Activated naive CD4-positive, alpha-beta T cell treated with anti-CD3 and anti-CD28 coated beads, Interleukin-2, amount 50 U/mL, for 72 hours (primary cell): ENCODE results near the gene PACC1. TPM values are rescaled to one million over a fixed set of nuclear protein-coding genes. Genes with fewer than 3 reads are reported as not detected.
"Not testable (repeated sequence)": the region's sequence is repeated elsewhere in the genome, so short reads cannot be mapped to it uniquely, and the experiment has no call there.

Source experiments
- ATAC-seq, 2 donors: fragments of 150-1000 bp; cut with Tn5 transposase; 2 replicates each; pipeline ENCODE4 v1.10.0; 2021; ENCODE audit warnings: mild to moderate bottlenecking in 2 of 2, moderate library complexity in 2 of 2
- DNase-seq, 2 donors: peaks; one replicate each; pipeline ENCODE4 v3.0.0; 2021 to 2022; ENCODE audit warnings: low spot score in 2 of 2
- H3K27ac Mint-ChIP-seq, 2 donors: one replicate each; pipeline ENCODE4 v1.8.0; 2022; ENCODE audit warnings: mild to moderate bottlenecking in 2 of 2, mixed read lengths in 2 of 2
- H3K36me3 Mint-ChIP-seq, 2 donors: one replicate each; pipeline ENCODE4 v1.8.0; 2022; ENCODE audit warnings: mixed read lengths in 2 of 2
- H3K9me3 Mint-ChIP-seq, 2 donors: one replicate each; pipeline ENCODE4 v1.8.0; 2022; ENCODE audit warnings: mixed read lengths in 2 of 2
- total RNA-seq, 2 donors: library from RNA; stranded (reverse); gene quantifications; one replicate each; pipeline ENCODE4 v1.2.3, GENCODE V29; 2022

Gene PACC1
- total RNA-seq, 2 donors from 2014 or later: 10.1 to 16.9 TPM

DNA sequence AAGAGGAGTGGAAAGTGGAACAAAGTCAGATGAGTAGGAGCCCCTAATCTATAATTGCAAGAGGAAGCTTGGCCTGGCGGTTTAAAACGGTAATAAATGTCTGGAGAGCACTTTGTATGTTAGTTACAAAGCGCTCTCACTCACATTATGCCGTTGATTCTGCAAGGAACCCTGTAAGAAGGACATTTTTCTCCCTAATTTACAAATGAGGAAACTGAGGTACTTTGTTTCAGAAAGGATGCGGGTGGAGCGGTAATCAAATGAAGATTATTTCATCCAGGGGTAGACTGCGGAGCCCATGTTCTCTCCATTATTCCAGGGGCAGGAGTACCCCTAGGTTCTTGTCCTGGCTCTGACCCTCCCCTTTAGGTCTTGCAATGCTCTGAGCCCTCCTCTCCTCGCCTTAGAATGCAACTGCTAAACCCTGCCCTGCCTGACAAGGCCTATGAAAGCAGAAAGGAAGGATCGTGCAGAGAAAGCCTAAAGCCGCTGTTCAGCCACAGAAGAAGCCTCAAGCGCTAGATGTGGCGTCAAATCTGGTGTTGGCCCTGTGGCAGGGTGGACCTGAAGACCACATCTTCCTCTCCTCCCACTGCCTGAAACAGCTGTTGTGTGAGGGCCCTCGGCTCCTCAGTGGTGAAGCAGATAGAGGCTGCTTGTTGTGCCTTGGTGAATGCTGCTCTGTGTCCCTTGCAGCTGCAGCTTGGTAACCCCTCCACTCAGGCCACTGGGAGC lies 588 bp upstream of the PACC1 start:
- DNase-seq (no peak), ATAC-seq (no peak)
- peak overlapping the region; percentile 80 to 98 for H3K27ac Mint-ChIP-seq
- H3K9me3 Mint-ChIP-seq: no peaks in the 10 kb centered on the region
- H3K36me3 Mint-ChIP-seq: peaks cover 10 to 23% of the 10 kb centered on the region in 2 donors

DNA sequence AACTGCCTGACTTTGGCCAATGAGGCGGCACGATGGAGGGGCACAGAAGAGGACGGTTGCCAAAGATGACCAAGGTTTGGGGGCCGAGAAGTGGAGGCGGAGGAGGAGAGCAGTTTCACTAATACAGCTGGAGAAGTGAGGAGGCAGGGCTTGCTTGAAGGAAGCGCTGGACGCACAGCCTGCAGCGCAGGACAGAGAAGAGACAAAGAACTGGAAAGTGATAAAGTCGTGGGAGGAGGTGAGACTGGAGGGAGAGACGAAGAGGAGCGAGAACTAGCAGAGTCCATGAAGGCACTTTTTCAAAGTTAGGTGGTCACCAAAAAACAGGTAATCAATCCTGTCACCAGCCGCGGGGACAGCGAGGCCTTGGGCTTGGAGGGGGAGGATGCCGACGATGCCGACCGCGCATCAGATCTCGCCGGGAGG lies 771 bp downstream of the PACC1 start:
- peaks cover 19 to 34% of the 10 kb centered on the region in 2 donors for H3K36me3 Mint-ChIP-seq
- ATAC-seq: peak; percentile 4 to 15
- H3K27ac Mint-ChIP-seq: peak overlapping the region in 1 of 2 donors; percentile 80
- DNase-seq: no peak
- H3K9me3 Mint-ChIP-seq: no peaks in the 10 kb centered on the region

DNA sequence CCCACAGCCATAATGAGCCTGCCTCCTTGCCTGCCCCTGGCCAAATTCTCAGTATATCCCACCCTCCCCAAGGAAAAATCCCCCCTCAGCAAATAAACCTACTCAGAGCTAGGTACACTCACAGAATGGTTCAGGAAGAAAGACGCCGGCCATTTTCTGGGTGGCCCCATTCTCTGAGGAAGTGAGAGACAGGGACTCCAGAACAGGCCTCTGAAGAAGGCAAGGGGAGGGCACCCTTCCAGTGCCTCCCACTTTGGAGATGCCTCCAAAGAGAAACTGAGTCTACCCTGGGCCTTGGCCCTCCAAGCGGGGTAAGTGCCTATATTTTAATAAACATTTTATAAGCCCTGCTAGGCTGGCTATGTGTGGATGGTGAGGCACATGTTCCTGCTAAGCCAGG lies 2.3 kb downstream of the PACC1 start:
- no peak for DNase-seq
- Mint-ChIP-seq H3K27ac (no peak overlapping the region), H3K9me3 (no peaks in the 10 kb centered on the region), H3K36me3 (peaks cover 24 to 35% of the 10 kb centered on the region in 2 donors)
- no peak for ATAC-seq

DNA sequence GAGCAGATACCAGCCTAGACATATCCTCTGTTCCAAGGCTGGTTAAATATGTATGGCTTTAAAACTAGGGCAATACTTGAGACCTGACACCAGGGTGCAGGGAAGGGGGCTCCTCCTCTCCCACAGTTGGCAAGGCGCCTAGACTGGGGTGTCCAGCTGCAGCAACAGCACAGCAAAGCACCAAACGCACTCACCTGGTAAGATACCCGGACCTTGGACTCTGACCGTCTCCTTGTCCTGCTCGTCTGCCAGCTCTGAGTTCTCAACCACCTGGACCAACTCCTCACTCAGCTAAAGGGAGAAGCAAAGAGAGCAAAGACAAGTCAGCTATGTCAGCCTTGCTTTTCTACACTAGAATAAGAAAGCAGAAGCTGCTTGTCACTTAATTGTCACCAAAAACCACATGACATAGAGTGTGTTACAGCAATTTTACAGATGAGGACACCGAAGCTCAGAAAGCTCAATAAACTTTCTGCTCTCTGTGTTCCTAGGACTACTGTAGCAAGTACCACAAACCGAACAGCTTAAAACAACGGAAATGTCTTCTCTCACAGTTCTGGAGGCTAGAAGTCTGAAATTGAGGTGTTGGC lies 4.4 kb downstream of the PACC1 start:
- no peak for DNase-seq
- H3K9me3 Mint-ChIP-seq: no peaks in the 10 kb centered on the region
- no peak overlapping the region for H3K27ac Mint-ChIP-seq
- peaks cover 24 to 35% of the 10 kb centered on the region in 2 donors for H3K36me3 Mint-ChIP-seq
- ATAC-seq: no peak

DNA sequence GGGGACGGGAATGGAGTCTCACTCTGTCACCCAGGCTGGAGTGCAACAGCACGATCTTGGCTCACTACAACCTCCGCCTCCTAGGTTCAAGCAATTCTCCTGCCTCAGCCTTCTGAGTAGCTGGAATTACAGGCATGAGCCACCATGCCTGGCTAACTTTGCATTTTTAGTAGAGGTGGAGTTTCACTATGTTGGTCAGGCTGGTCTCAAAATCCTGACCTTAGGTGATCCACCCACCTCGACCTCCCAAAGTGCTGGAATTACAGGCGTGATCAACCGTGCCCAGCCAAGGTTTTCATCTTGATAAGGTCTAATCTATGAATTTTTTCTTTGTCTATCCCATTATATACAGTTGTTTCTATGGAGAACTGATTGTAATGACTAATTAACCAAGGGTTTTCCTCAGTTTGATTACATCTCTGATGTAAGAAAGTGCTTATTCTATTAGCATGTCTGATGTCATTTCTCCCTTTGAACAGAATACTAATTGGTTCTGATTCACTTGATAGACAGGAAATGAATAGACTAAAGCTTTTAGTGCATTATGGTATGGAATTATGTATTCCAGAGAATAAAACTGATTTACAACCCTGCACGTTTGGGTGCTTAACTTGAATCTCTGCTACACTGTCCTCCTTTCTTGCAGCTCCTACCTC lies 11.9 kb downstream of the PACC1 start:
- H3K36me3 Mint-ChIP-seq: peaks cover 32 to 38% of the 10 kb centered on the region in 2 donors
- H3K9me3 Mint-ChIP-seq: no peaks in the 10 kb centered on the region
- peak overlapping the region in 1 of 2 donors; percentile 18 for H3K27ac Mint-ChIP-seq
- no peak for DNase-seq
- ATAC-seq: no peak

DNA sequence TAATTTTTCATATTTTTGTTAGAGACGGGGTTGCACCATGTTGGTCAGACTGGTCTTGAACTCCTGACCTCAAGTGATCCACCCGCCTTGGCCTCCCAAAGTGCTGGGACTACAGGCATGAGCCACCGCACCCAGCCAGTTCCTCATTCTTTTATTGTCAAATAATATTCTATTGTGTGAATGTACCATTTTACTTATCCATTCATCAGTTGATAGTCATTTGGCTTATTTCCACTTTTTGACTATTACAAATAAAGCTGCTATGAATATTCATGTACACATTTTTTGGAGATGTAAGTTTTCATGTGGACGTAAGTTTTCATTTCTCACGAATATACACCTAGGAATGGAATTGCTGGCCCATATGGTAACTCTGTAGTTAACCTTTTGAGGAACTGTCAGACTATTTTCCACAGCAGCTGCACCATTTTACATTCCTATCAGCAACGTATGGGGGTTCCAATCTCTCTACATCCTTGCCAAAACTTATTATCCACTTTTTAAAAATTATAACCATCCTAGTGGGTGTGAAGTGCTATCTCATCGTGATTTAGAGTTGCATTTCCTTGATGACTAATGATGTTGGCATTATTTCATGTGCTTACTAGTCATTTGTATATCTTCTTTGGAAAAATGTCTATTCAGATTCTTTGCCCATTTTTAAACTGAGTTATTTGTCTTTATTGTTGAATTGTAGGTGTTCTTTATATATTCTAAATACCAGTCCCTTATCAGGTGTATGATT lies 12.7 kb downstream of the PACC1 start:
- H3K36me3 Mint-ChIP-seq: peaks cover 34 to 45% of the 10 kb centered on the region in 2 donors
- no peak for DNase-seq
- H3K9me3 Mint-ChIP-seq: peaks cover 0 to 8% of the 10 kb centered on the region in 2 donors
- H3K27ac Mint-ChIP-seq: peak overlapping the region in 1 of 2 donors; percentile 18
- ATAC-seq: no peak

DNA sequence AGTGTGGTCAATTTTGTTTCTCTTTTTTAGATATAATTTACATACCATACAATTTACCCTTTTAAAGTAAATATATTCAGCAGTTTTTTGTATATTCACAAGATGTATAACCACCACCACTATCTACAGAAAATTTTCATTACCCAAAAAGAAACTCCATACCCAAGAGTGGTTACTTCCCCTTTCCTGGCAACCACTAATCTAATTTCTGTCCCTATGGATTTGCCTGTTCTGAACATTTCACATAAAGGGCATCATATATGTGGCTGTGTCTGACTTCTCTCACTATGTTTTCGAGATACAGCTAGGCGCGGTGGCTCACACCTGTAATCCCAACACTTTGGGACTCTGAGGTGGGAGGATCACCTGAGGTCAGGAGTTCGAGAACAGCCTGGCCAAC lies 13.6 kb downstream of the PACC1 start:
- peaks cover 0 to 12% of the 10 kb centered on the region in 2 donors for H3K9me3 Mint-ChIP-seq
- DNase-seq (no peak), ATAC-seq (no peak)
- peaks cover 38 to 55% of the 10 kb centered on the region in 2 donors for H3K36me3 Mint-ChIP-seq
- no peak overlapping the region for H3K27ac Mint-ChIP-seq

DNA sequence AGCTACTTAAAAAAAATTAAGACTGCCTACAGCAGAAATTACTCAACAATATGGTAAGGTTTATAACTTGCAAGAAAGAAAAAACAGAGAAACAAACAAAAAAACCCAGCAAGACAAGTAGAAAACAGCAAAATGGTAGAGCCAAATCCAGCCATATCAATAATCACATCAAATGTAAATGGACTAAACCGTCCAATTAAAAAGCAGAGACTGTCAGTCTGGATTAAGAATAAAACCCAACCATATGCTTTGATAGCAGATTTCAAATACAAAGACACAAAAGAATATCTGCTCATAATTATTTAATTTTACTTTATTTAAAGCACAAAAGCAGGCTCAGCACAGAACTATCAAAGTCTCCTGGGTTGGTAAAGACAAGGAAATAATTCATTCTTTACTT lies 17.5 kb downstream of the PACC1 start:
- H3K36me3 Mint-ChIP-seq: peaks cover 30 to 62% of the 10 kb centered on the region in 2 donors
- H3K9me3 Mint-ChIP-seq: peaks cover 4 to 18% of the 10 kb centered on the region in 2 donors
- H3K27ac Mint-ChIP-seq: no peak overlapping the region
- ATAC-seq (no peak), DNase-seq (no peak)

DNA sequence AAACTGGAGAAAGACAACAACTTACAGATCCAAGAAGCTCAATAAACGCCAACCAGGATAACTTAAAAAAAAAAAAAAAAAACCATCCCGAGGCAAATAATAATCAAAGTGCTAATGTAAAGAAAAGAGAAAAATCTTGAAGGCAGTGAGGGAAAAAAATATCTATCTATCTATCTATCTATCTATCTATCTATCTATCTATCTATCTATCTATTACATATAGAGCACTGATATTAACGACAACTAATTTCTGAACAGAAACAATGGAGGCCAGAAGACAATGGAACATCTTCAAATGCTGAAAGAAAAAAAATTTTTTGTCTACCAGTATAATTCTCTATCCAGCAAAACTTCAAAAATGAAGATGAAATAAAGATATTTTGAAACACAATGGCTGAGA lies 18.0 kb downstream of the PACC1 start:
- H3K27ac Mint-ChIP-seq: no peak overlapping the region
- peaks cover 4 to 18% of the 10 kb centered on the region in 2 donors for H3K9me3 Mint-ChIP-seq
- H3K36me3 Mint-ChIP-seq: peaks cover 29 to 62% of the 10 kb centered on the region in 2 donors
- DNase-seq: no peak
- no peak for ATAC-seq

DNA sequence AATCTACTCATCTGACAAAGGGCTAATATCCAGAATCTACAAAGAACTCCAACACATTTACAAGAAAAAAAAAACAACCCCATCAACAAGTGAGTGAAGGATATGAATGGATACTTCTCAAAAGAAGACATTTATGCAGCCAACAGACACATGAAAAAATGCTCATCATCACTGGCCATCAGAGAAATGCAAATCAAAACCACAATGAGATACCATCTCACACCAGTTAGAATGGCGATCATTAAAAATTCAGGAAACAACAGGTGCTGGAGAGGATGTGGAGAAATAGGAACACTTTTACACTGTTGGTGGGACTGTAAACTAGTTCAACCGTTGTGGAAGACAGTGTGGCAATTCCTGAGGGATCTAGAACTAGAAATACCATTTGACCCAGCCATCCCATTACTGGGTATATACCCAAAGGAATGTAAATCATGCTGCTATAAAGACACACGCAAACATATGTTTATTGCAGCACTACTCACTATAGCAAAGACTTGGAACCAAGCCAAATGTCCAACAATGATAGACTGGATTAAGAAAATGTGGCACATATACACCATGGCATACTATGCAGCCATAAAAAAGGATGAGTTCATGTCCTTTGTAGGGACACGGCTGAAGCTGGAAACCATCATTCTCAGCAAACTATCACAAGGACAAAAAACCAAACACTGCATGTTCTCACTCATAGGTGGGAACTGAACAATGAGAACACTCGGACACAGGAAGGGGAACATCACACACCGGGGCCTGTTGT lies 18.8 kb downstream of the PACC1 start:
- H3K36me3 Mint-ChIP-seq: peaks cover 36 to 67% of the 10 kb centered on the region in 2 donors
- not testable (repeated sequence) for ATAC-seq, DNase-seq, H3K27ac Mint-ChIP-seq
- H3K9me3 Mint-ChIP-seq: peaks cover 7 to 18% of the 10 kb centered on the region in 2 donors

DNA sequence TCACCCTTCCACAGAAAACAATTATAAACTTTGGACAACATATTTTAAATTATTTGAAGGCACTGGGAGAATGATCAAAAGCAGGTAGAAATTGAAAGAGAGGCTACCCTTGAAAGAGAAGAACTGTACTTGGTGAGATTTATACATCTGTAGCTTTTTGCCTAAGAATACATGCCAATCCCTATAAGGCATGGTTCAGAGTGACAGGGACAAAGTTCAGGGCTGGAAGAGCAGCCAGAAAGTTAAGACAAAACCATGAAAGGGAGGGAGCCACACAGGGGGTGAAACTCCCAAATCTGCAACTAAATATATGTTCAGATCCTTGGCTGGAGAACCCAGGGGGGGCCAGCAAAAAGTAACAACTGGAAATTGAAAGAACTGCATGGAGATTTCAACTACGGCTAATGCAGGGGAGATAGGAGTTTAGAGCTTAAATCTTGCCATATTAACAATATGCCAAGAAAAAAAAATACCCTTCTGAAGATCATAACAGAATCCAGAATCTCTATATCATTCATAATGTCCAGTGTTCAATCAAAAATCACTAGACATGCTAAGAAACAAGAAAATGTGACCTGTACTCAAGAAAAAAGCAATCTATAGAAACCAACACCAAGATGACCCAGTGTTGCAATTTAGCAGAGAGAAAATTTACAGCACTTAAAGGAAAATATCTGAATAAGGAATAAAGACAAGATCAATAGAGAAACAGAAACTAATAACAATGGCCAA lies 25.5 kb downstream of the PACC1 start:
- H3K27ac Mint-ChIP-seq: no peak overlapping the region
- ATAC-seq (no peak), DNase-seq (no peak)
- H3K9me3 Mint-ChIP-seq: peaks cover 12% of the 10 kb centered on the region in 2 donors
- peaks cover 39 to 40% of the 10 kb centered on the region in 2 donors for H3K36me3 Mint-ChIP-seq

DNA sequence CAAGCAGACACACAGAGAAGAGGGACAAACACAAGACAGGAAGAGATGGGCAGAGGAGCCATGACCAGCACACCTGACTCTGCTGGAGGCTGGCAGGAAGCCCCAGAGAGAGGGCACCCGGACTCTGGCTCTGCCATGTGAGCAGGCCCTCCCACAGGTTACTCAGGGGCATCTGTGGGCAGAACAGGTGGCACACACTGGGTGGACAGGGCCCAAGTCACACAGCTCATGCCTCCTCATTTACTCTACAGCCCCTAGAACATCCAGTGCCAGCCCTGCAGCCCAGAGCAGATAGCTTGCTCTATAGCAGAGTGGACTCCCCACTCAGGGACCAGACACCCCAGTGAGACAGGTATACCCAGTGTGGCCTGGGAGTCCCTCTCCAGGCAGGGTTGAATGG lies 28.7 kb downstream of the PACC1 start:
- H3K36me3 Mint-ChIP-seq: peaks cover 20 to 30% of the 10 kb centered on the region in 2 donors
- H3K9me3 Mint-ChIP-seq: peaks cover 5 to 7% of the 10 kb centered on the region in 2 donors
- ATAC-seq (no peak), DNase-seq (no peak)
- peak overlapping the region; percentile 20 to 80 for H3K27ac Mint-ChIP-seq

DNA sequence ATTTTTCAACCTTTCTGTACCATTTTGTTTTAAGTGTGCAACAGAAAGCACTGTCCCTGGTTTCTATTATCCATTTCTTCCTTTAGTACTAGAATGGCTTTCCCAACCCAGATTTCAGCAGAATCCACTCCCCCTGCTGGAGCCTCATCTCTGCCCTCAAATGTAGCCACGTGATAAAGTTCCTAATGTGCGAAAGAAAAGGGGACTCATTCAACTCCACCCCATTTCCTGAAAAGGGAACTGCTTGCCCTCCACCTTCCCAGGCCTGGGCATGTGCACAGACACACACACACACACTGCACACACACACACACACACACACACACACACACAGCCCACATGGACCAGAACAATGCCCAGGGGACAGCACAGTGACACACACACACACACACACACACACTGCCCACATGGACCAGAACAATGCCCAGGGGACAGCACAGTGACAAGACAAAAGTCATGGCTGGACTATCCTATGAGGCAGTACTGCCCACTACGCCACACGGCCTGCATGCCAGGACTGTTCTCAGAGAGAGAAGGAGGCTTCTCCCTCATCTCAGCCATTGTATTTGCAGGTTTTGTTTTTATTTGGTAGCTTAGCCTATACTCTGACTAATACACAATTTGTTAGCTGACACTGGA lies 33.2 kb downstream of the PACC1 start:
- H3K9me3 Mint-ChIP-seq: no peaks in the 10 kb centered on the region
- H3K36me3 Mint-ChIP-seq: peaks cover 14 to 18% of the 10 kb centered on the region in 2 donors
- ATAC-seq (no peak), DNase-seq (no peak)
- H3K27ac Mint-ChIP-seq: peak overlapping the region in 1 of 2 donors; percentile 62

DNA sequence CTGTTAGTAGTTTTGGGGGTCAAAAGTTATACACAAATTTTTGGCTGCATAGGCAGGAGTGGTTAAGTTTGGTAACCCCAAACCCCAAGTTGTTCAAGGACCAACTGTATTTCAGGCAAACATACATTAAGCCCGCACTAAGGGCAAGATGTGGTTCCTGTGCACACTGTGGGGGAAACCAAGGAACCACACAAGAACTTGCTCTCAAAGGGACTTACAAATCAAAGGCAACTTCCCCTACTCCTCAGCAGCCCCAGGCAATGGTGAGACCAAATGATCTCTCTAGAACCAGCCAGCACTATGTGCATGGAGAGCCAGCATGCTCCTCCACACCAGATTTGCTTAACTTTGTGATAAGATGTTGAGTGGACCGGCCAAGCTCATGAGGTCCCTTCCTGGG lies 35.3 kb downstream of the PACC1 start:
- DNase-seq (no peak), ATAC-seq (no peak)
- H3K9me3 Mint-ChIP-seq: no peaks in the 10 kb centered on the region
- peak overlapping the region in 1 of 2 donors; percentile 20 for H3K27ac Mint-ChIP-seq
- H3K36me3 Mint-ChIP-seq: peaks cover 13 to 14% of the 10 kb centered on the region in 2 donors

DNA sequence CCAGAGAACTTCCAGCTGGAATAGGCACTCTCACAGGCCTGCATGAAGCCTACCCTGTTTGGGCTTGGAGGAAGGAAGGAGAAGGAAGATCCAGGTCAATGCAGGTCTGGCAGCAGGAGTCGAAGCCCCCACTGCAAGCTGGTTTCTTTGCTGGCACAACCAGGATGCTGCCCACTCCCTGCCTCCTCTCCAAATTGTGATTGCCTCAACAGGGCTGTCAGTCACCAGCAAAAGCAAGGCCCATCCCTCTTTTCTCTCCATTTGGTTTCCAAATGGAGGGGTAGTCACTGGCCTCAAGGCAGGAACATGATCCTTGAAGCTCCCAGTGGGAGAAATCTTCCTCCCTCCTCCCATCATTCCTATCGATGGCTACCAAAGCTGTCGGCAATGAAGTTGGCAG lies 37.0 kb downstream of the PACC1 start:
- Mint-ChIP-seq H3K36me3 (peaks cover 17 to 26% of the 10 kb centered on the region in 2 donors), H3K27ac (peak overlapping the region; percentile 52 to 86), H3K9me3 (no peaks in the 10 kb centered on the region)
- DNase-seq (no peak), ATAC-seq (no peak)
